Activated naive CD4-positive, alpha-beta T cell treated with anti-CD3 and anti-CD28 coated beads for 36 hours (primary cell): ENCODE results near the gene ASTN2. TPM values are rescaled to one million over a fixed set of nuclear protein-coding genes. Genes with fewer than 3 reads are reported as not detected.

ENCODE experiments used
- CTCF ChIA-PET: fragments of 350-600 bp; sonication (Branson Sonifier 250); formaldehyde crosslinking; loops from one replicate; lab custom pipeline; 2021; ENCODE audit warnings: antibody characterized with exemption; lab: Charles Lee
- DNase-seq: peaks from one replicate; pipeline ENCODE4 v3.0.0-alpha.2; 2020
- H3K27ac Mint-ChIP-seq: one replicate; pipeline ENCODE4 v1.8.0; 2021; ENCODE audit warnings: mild to moderate bottlenecking, mixed read lengths
- H3K27me3 Mint-ChIP-seq: one replicate; pipeline ENCODE4 v1.8.0; 2021; ENCODE audit warnings: low read depth, mixed read lengths
- H3K36me3 Mint-ChIP-seq: one replicate; pipeline ENCODE4 v1.8.0; 2021; ENCODE audit warnings: low read depth, mixed read lengths
- H3K4me1 Mint-ChIP-seq: one replicate; pipeline ENCODE4 v1.8.0; 2021; ENCODE audit warnings: low read depth, mixed read lengths
- H3K4me3 Mint-ChIP-seq: one replicate; pipeline ENCODE4 v1.8.0; 2021; ENCODE audit warnings: mild to moderate bottlenecking, moderate library complexity, mixed read lengths
- H3K9me3 Mint-ChIP-seq: one replicate; pipeline ENCODE4 v1.8.0; 2021; ENCODE audit warnings: mixed read lengths
- intact Hi-C: fragments of 100-400 bp; cut with micrococcal nuclease; formaldehyde crosslinking; loops from one replicate; pipeline ENCODE4 v1.15.1; 2023
- total RNA-seq, 2 experiments: library from RNA; stranded (reverse); gene quantifications; one replicate each; pipeline ENCODE4 v1.2.3, GENCODE V29; 2021

ASTN2 gene
- total RNA-seq, 2 experiments from 2014 or later, result 6.0 to 6.6 TPM

DNA sequence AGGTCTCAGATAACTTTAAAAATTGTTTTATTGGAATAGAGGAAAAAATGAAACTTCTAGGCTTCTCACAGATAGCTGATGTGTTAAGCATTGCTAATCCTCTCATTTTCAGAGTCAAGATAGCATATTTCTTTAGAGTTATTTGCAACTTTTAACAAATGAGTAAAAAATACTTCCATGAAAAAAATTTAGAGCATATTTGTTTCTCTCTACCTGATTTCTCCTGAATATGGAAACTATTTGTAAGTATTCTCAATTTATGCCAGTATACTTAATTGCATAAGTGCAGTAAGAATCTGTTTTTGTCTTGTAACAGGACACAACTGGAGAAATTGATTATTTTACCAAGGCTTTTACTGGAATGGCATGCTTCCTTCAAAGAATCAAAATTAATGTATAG is 731.3 kb downstream of the ASTN2 start:
- Mint-ChIP-seq H3K4me3 (no peak overlapping the region), H3K36me3 (peaks cover 14% of the 10 kb centered on the region), H3K27me3 (no peaks in the 10 kb centered on the region), H3K27ac (no peak overlapping the region), H3K9me3 (peaks cover 8% of the 10 kb centered on the region), H3K4me1 (peaks cover 19% of the 10 kb centered on the region)
- intact Hi-C loops, result no loop called here
- no peak for DNase-seq
- CTCF ChIA-PET, result interaction anchor here (0.6 to 0.7 kb wide), 2 partner anchors 9 to 14 kb away, joined by 3 to 4 read pairs; no protein-coding TSS in a partner anchor

DNA sequence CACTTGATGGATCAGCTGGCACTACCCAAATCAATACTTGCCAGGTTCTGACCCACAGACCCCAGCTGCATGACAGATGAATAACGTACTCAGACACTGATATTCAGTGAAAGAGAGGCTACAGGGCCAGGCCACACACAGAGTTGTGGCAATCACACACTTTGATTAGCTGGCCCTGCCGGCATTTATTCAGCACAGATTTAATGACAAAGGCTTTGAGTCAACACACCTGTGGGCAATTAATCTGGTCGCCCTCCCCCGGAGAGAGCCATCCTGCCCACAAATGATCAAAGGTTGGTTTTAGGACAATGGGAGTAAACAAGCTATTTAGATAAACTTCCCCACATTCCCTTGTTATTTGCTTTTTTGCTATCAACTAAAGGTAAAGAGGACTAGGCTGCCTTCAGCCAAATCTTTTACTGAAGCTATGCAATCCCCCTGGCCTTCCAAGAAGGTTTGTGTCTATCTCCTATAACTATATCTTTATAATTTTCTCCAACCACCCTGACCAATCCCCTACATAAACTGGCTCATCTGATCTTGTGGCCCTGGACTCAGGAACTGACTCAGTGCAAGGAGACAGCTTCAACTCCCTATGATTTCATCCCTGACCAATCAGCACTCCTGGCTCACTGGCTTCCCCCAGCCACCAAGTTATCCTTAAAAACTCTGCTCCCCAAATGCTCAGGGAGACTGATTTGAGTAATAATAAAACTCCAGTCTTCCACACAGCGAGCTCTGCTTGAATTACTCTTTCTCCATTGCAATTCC is 740.5 kb downstream of the ASTN2 start:
- H3K36me3 Mint-ChIP-seq, result peaks cover 6% of the 10 kb centered on the region
- H3K4me3 Mint-ChIP-seq, result no peak overlapping the region
- H3K9me3 Mint-ChIP-seq, result peaks cover 4% of the 10 kb centered on the region
- intact Hi-C loops, result no loop called here
- H3K27me3 Mint-ChIP-seq, result no peaks in the 10 kb centered on the region
- CTCF ChIA-PET, result interaction anchor here (0.5 to 0.6 kb wide), 3 partner anchors 9 to 372 kb away, joined by 3 read pairs; no protein-coding TSS in a partner anchor
- DNase-seq, result no peak
- H3K27ac Mint-ChIP-seq, result no peak overlapping the region
- no peaks in the 10 kb centered on the region for H3K4me1 Mint-ChIP-seq

DNA sequence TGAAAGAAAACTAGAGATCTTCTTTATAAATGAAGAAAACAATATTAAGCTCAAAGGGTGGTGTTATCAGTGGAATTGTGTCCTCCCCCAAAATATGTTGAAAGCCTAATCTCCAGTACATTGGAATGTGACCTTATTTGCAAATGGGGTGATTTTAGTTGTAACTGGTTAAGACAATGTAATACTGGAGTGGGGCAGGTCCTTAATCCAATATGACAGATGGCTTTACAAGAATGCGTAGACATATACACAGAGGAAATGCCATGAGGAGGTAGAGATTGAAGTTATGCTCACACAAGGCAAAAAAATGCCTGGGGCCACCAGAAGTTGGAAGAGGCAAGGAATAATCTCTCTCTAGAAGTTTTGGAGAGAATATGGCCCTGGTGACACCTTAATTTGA is 741.5 kb downstream of the ASTN2 start:
- Mint-ChIP-seq H3K9me3 (peaks cover 4% of the 10 kb centered on the region), H3K4me3 (no peak overlapping the region), H3K4me1 (no peaks in the 10 kb centered on the region), H3K27me3 (no peaks in the 10 kb centered on the region), H3K36me3 (peaks cover 6% of the 10 kb centered on the region), H3K27ac (no peak overlapping the region)
- CTCF ChIA-PET, result no interaction called here
- DNase-seq, result no peak
- intact Hi-C loops, result no loop called here

DNA sequence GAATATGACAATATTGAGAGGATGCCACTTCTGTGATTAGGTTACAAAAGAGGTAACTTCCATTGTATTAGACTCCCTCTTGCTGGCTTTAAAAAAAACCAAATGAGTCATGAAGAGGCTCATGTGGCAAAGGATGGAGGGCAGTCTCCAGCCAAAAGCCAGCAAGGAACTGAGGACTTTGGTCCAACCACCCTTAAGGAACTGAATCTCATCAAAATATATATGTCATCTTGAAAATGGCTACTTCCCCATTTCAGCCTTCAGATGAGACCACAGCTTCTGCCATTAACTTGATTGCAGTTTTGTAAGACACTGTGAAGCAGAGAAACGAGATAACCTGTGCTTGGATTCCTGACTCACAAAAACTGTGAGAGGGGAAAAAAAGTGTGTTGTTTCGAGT is 743.3 kb downstream of the ASTN2 start:
- Mint-ChIP-seq H3K36me3 (peaks cover 6% of the 10 kb centered on the region), H3K9me3 (peaks cover 4% of the 10 kb centered on the region), H3K27ac (no peak overlapping the region), H3K4me1 (no peaks in the 10 kb centered on the region), H3K27me3 (no peaks in the 10 kb centered on the region), H3K4me3 (no peak overlapping the region)
- CTCF ChIA-PET, result no interaction called here
- intact Hi-C loops, result no loop called here
- no peak for DNase-seq

DNA sequence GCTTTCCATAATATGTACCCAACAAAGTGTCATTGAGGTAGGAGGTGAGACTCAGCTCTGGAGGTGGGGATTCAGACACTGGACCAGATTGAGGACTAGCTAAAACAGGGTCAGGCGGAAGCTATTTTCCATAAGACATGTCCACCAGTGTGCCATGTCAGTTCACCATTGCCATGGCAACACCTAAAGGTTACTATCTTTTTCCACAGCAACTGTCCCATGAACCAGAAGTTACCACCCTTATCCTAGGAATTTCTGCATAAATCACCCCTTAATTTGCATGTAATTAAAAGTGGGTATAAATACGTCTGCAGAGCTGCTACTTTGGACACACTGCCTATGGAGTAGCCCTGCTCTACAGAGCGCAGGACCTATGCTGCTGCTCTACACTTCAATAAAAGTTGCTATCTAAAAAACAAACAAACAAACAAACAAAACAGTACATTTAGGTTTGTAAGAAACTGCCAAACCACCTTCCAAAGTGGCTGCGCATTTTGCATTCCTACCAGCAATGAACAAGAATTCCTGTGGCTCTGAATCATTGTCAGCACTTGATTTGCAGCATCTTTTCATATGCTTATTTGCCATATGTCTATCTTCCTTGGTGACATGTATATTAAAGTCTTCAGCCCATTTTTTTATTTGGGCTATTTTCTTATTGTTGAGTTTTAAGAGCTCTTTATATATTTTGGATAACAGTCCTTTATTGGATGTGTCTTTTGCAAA is 745.7 kb downstream of the ASTN2 start:
- intact Hi-C loops, result no loop called here
- no peak for DNase-seq
- H3K36me3 Mint-ChIP-seq, result peaks cover 6% of the 10 kb centered on the region
- H3K27me3 Mint-ChIP-seq, result no peaks in the 10 kb centered on the region
- CTCF ChIA-PET, result no interaction called here
- no peak overlapping the region for H3K27ac Mint-ChIP-seq
- H3K4me3 Mint-ChIP-seq, result no peak overlapping the region
- no peaks in the 10 kb centered on the region for H3K4me1 Mint-ChIP-seq
- H3K9me3 Mint-ChIP-seq, result peaks cover 1% of the 10 kb centered on the region

DNA sequence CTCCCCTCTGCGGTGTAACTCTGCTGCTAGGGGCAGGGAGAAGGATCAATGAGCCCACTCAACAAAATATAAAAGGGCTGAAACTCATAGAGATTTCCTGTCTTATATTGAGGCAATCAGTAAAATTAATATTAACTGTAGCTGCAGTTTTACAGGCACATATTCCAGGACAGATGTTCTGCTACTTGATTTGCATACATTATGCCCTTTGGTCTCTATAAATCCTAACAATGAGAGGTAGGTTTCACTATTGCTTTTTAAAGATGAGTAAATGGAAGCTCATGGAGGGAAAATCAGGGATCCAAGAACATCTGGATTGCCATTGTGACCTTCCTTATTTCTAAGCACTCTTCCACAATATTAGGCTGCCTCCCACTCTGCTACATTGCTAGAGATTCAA is 751.3 kb downstream of the ASTN2 start:
- H3K27me3 Mint-ChIP-seq, result no peaks in the 10 kb centered on the region
- no peak overlapping the region for H3K27ac Mint-ChIP-seq
- CTCF ChIA-PET, result no interaction called here
- H3K9me3 Mint-ChIP-seq, result no peaks in the 10 kb centered on the region
- no peaks in the 10 kb centered on the region for H3K36me3 Mint-ChIP-seq
- DNase-seq, result no peak
- intact Hi-C loops, result no loop called here
- no peaks in the 10 kb centered on the region for H3K4me1 Mint-ChIP-seq
- H3K4me3 Mint-ChIP-seq, result no peak overlapping the region

DNA sequence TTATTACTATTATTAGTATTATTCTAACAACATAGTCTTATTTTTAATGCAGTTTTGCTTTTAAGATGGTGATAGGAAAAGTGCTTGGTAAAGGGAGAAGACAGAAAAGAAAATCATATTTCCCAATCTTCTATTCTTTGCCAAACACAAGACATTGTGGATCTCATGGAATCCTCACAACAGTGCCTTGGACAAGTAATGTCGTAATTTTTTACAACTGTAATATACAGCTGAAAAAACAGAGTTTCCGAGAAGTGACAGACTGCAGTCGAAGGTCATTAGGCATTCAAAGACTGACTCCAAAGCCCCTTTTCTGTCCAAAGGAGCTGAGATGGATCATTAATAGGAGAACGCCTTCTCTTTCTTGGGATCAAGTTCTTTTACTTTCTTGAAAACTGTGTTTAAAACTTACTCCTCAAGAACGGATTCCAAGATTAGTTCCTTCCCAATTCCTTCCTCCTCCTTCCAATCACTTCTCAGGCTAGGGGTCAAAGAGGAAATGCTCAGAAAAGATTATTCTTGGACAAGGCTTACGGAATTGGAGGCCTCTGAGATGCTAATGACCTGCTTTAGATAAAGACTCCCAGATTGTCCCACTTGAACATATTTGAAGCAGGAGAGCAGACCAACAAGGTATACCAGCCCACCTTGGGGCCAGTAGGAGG is 752.1 kb downstream of the ASTN2 start:
- no peak for DNase-seq
- H3K4me3 Mint-ChIP-seq, result no peak overlapping the region
- CTCF ChIA-PET, result interaction anchor here (1.1 kb wide), 1 partner anchor 346 kb away, joined by 3 read pairs; no protein-coding TSS in a partner anchor
- H3K9me3 Mint-ChIP-seq, result no peaks in the 10 kb centered on the region
- no peaks in the 10 kb centered on the region for H3K36me3 Mint-ChIP-seq
- intact Hi-C loops, result no loop called here
- no peaks in the 10 kb centered on the region for H3K27me3 Mint-ChIP-seq
- no peak overlapping the region for H3K27ac Mint-ChIP-seq
- H3K4me1 Mint-ChIP-seq, result no peaks in the 10 kb centered on the region

DNA sequence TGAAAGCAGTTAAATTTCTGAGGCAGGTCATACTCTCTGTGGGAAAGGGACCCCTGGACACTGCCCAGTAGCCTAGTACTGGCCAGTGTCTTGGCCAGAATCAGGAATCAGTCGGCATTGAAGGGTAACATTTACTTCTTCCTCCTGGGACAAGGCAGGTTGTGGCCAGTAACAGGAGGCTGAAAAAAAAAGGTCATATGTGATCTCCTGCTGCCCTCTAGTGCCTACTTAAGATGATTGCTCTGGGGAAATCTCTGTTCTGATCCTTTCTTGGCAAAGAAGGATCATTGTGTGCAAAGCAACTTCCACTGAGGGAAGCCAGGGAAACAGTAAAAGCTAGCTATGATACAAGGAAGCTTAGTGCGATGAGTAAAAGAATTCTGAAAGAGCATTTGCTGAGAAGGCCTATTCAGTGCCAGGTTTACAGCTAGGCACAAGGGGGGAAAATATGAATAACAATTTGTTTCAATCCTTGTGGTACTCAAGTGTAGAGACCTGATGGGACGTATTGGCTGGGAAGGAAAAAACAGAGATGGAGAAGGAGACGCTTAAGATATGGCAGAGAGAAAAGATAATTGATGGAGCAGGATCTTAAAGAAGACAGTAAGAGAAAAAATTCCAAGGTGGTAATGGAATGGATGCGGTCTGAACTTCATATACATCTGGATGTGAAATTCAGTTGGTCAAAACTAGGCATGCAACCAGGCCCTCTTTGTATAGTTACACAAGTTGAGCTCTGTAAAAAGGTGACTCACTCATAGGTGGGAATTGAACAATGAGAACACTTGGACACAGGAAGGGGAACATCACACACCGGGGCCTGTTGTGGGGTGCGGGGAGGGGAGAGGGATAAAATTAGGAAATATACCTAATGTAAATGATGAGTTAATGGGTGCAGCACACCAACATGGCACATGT is 753.6 kb downstream of the ASTN2 start:
- no peaks in the 10 kb centered on the region for H3K36me3 Mint-ChIP-seq
- intact Hi-C loops, result loop anchor here (1.0 to 2.0 kb wide), 2 partner anchors 72 to 1068 kb away; no protein-coding TSS in a partner anchor
- H3K27ac Mint-ChIP-seq, result no peak overlapping the region
- CTCF ChIA-PET, result interaction anchor here (0.6 to 1.4 kb wide), 7 partner anchors 30 to 1068 kb away, joined by 3 to 6 read pairs (median 3); no protein-coding TSS in a partner anchor
- no peaks in the 10 kb centered on the region for H3K4me1 Mint-ChIP-seq
- peak; percentile 8 for DNase-seq
- no peaks in the 10 kb centered on the region for H3K9me3 Mint-ChIP-seq
- no peaks in the 10 kb centered on the region for H3K27me3 Mint-ChIP-seq
- H3K4me3 Mint-ChIP-seq, result no peak overlapping the region

DNA sequence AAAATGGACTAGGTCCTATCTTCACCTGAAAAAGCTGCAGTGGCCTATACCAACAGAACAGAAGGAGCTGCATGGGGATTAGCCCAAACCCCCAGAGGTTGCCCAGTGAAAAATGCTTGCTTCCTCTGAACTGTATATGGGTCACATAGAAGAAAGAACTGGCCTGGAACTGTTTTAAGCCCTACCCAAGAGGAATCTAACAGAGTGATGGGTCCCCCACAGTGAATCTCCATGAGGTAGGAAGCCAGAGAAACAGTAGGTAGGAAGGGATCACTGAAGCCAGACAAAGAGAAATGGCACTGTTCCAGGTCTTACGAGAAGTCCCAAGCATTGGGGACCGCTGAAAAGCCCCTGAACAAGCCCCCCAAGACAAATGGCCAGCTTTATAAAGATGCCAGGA is 756.6 kb downstream of the ASTN2 start:
- DNase-seq, result no peak
- no peaks in the 10 kb centered on the region for H3K27me3 Mint-ChIP-seq
- H3K36me3 Mint-ChIP-seq, result no peaks in the 10 kb centered on the region
- CTCF ChIA-PET, result no interaction called here
- intact Hi-C loops, result no loop called here
- no peak overlapping the region for H3K4me3 Mint-ChIP-seq
- no peaks in the 10 kb centered on the region for H3K9me3 Mint-ChIP-seq
- no peaks in the 10 kb centered on the region for H3K4me1 Mint-ChIP-seq
- no peak overlapping the region for H3K27ac Mint-ChIP-seq

DNA sequence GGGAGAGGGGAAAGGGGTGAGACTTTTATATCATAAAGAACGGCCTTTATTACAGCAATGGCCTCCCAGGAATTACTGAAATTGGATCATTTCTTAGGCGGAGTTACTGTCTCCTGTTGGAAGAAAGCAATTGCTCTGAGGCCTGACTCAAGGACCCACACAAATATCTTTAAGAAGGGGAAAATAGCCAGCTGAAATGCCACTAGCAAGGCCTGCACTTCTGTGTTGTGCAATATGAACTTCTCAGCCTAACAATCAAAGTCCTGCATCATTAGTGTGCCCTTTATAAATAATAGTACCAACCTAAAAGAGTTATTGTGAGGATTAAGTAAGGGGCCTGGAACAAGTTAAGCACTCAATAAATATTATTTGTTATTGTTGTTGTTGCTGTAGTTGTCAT is 757.9 kb downstream of the ASTN2 start:
- intact Hi-C loops, result no loop called here
- Mint-ChIP-seq H3K36me3 (no peaks in the 10 kb centered on the region), H3K27ac (no peak overlapping the region)

DNA sequence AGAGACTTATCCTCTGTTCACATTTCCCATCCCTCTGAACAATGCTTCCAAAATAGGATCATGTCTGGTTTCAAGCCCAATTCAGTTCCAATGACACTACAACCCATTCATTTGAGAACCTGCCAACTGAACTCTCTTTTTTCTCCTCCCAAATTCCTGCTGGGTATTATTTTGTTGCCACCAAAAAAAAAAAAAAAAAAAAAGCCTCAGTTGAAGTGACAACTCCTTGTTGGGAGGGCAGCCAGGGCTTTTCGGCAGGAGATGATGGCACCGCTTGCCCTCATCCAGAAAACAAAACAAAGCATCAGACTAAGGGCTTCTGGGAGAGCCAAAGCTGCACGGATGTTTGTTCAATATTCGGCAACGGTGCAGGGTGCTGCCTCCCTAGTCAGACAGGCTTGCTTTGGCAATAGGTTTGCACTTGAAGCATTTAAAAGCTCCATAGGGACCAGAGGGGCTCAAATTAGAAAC is 758.3 kb downstream of the ASTN2 start:
- Mint-ChIP-seq H3K27ac (no peak overlapping the region), H3K4me1 (no peaks in the 10 kb centered on the region), H3K4me3 (no peak overlapping the region), H3K36me3 (peaks cover 2% of the 10 kb centered on the region), H3K9me3 (no peaks in the 10 kb centered on the region), H3K27me3 (no peaks in the 10 kb centered on the region)
- DNase-seq, result no peak
- CTCF ChIA-PET, result no interaction called here
- intact Hi-C loops, result no loop called here

More for the DNA sequence above, 757.9 kb downstream of the ASTN2 start:
- no peaks in the 10 kb centered on the region for H3K9me3 Mint-ChIP-seq
- no peak overlapping the region for H3K4me3 Mint-ChIP-seq
- no peaks in the 10 kb centered on the region for H3K27me3 Mint-ChIP-seq
- CTCF ChIA-PET, result no interaction called here
- DNase-seq, result no peak
- no peaks in the 10 kb centered on the region for H3K4me1 Mint-ChIP-seq

DNA sequence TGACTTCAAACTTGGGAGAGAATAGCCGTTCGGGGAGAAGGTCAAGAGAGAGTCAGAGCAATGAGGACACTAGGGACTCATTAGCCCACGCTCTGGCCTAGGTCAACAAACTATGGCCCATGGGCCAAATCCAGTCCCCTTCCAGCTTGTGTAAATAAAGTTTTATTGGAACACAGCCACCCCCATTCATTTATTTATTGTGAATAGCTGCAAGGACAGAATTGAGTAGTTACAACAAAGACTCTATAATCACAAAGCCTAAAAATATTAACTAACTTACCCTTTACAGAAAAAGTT is 760.9 kb downstream of the ASTN2 start:
- intact Hi-C loops, result no loop called here
- Mint-ChIP-seq H3K9me3 (no peaks in the 10 kb centered on the region), H3K36me3 (peaks cover 7% of the 10 kb centered on the region)

More for the DNA sequence above, 760.9 kb downstream of the ASTN2 start:
- Mint-ChIP-seq H3K27me3 (no peaks in the 10 kb centered on the region), H3K4me3 (no peak overlapping the region), H3K4me1 (no peaks in the 10 kb centered on the region), H3K27ac (no peak overlapping the region)
- DNase-seq, result no peak
- CTCF ChIA-PET, result no interaction called here
